Nephron progenitor cell (in vitro differentiated cells): Measurements from ENCODE around the gene EPSTI1.
A peak's percentile ranks its signal among the peaks of the same experiment; 100 is the strongest.
"Not testable (repeated sequence)": the region's sequence is repeated elsewhere in the genome, so short reads cannot be mapped to it uniquely, and the experiment has no call there.

Source experiments
- DNase-seq: peaks from one replicate; pipeline ENCODE4 v3.0.0; 2021
- H3K27ac Mint-ChIP-seq: 2 replicates; pipeline ENCODE4 v1.8.0; 2021; ENCODE audit warnings: mild to moderate bottlenecking, moderate library complexity, mixed read lengths
- H3K27me3 Mint-ChIP-seq: 2 replicates; pipeline ENCODE4 v1.8.0; 2021; ENCODE audit warnings: mild to moderate bottlenecking, low read depth, mixed read lengths; ENCODE audit not compliant: poor library complexity
- H3K36me3 Mint-ChIP-seq: 2 replicates; pipeline ENCODE4 v1.8.0; 2021; ENCODE audit warnings: low read depth, mixed read lengths
- H3K4me1 Mint-ChIP-seq: 2 replicates; pipeline ENCODE4 v1.8.0; 2021; ENCODE audit warnings: mixed read lengths
- H3K4me3 Mint-ChIP-seq: 2 replicates; pipeline ENCODE4 v1.8.0; 2021; ENCODE audit warnings: mild to moderate bottlenecking, moderate library complexity, mixed read lengths
- H3K9me3 Mint-ChIP-seq: 2 replicates; pipeline ENCODE4 v1.8.0; 2021; ENCODE audit warnings: mild to moderate bottlenecking, moderate library complexity, mixed read lengths
- CTCF ChIP-seq: fragments of 200-600 bp; sonication (generic); IDR thresholded peaks from 2 replicates; pipeline ENCODE4 v1.5.0; 2021; ENCODE audit warnings: antibody characterized with exemption

Gene EPSTI1

GRCh38 chr13:42991898-42992763 lies at the start of gene EPSTI1:
EPSTI1 (minus strand) TSS chr13:42992241; CDS start chr13:42992165, 76 bp downstream.
- peaks cover 29% of the 10 kb centered on the region for H3K4me1 Mint-ChIP-seq
- H3K4me3 Mint-ChIP-seq: peak within 1 kb of the TSS; percentile 82
- no peaks in the 10 kb centered on the region for H3K36me3 Mint-ChIP-seq
- H3K27ac Mint-ChIP-seq: no peak within 1 kb of the TSS
- H3K9me3 Mint-ChIP-seq: no peaks in the 10 kb centered on the region
- peaks cover 25% of the 10 kb centered on the region for H3K27me3 Mint-ChIP-seq
- DNase-seq: peak; percentile 67
- no peak for TF ChIP-seq CTCF

GRCh38 chr13:43041369-43041921 lies 49.4 kb upstream of the EPSTI1 start:
- Mint-ChIP-seq H3K9me3 (peaks cover 44% of the 10 kb centered on the region), H3K27ac (peak overlapping the region; percentile 29), H3K36me3 (peaks cover 87% of the 10 kb centered on the region), H3K4me3 (no peak overlapping the region), H3K27me3 (no peaks in the 10 kb centered on the region), H3K4me1 (peaks cover 32% of the 10 kb centered on the region)
- no peak for TF ChIP-seq CTCF
- DNase-seq: no peak

DNA sequence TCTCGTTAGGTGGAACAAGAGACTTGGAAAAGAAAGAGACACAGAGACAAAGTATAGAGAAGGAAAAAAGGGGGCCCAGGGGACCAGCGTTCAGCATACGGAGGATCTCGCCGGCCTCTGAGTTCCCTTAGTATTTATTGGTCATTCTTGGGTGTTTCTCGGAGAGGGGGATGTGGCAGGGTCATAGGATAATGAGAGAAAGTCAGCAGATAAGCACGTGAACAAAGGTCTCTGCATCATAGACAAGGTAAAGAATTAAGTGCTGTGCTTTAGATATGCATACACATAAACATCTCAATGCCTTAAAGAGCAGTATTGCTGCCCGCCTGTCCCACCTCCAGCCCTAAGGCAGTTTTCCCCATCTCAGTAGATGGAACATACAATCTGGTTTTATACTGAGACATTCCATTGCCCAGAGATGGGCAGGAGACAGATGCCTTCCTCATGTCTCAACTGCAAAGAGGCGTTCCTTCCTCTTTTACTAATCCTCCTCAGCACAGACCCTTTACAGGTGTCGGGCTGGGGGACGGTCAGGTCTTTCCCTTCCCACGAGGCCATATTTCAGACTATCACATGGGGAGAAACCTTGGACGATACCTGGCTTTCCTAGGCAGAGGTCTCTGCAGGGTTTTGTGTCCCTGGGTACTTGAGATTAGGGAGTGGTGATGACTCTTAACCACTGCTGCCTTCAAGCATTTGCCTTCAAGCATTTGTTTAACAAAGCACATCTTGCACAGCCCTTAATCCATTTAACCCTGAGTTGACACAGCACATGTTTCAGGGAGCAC lies 48.7 kb upstream of the EPSTI1 start:
- H3K4me3 Mint-ChIP-seq: not testable (repeated sequence)
- peak overlapping the region; percentile 37 for H3K27ac Mint-ChIP-seq

DNA sequence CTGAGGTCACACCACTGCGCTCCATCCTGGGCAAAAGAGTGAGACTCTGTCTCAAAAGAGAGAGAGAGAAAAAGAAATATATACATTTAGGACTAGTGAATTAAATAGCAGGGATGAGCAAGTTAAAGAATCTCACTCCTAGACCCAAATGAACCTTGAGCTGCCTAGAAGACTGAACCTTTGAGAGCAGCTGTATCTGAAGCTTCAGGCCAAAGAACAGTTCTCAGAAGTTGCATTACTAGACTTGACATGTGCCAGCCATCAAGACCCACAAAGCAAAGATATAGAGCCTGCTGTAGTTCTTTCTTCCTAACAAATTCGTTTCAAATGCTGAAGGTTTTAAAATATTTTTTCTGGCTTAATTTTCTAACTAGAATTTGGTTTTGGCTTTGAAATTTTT lies 47.9 kb upstream of the EPSTI1 start:
- no peak overlapping the region for H3K4me3 Mint-ChIP-seq
- H3K27ac Mint-ChIP-seq: peak overlapping the region; percentile 54
- DNase-seq: no peak
- peaks cover 34% of the 10 kb centered on the region for H3K9me3 Mint-ChIP-seq
- peaks cover 36% of the 10 kb centered on the region for H3K4me1 Mint-ChIP-seq
- TF ChIP-seq CTCF: no peak
- H3K36me3 Mint-ChIP-seq: peaks cover 76% of the 10 kb centered on the region
- no peaks in the 10 kb centered on the region for H3K27me3 Mint-ChIP-seq

More for the DNA sequence above, 48.7 kb upstream of the EPSTI1 start:
- not testable (repeated sequence) for H3K27me3 Mint-ChIP-seq, DNase-seq
- Mint-ChIP-seq H3K9me3 (peaks cover 38% of the 10 kb centered on the region), H3K4me1 (peaks cover 32% of the 10 kb centered on the region), H3K36me3 (peaks cover 81% of the 10 kb centered on the region)

DNA sequence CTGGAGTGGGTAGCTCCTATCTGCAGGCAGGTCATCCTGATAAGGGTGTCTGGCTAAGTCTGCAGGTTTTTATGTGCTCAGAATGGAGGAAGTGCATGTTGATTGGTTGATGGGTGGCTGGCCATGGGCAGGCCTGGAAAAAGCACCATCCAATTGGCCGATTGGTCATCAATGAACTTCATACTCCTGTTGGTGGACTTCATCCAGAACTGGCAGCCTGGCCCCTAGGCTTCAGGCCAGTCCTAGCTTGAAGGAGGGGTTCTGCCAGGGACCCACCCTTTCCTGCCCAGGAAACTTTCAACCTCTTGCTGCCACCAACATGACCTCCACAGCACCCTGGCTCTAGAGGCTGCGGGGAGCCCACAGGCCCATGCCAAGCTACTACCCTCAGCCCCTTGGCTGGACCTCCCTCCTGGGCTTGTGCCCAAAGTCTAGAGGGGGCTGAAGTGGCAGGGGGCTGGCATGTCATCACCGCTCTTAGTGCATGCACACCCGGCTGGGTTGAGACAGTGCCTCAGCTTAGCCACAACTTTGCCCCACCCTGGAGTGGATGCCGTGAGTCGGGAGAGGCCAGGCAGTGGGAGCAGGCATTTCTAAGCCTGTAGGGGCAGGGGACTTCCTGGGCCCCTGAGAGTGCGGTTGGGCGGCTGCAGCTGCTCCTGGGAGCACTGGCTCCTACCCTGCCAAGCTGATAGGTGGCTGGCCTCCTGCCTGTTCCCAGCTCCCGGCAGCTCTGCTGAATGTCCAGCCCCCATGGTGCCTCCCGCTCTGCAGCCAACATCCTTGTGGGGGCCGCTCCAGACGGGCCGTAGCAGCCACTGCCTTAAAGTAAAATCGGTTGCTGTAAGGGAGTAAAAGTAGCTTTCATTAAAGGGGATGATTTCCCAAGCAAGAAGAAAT lies 44.6 kb upstream of the EPSTI1 start:
- Mint-ChIP-seq H3K4me1 (peaks cover 39% of the 10 kb centered on the region), H3K27ac (peak overlapping the region; percentile 61), H3K27me3 (no peaks in the 10 kb centered on the region), H3K9me3 (peaks cover 48% of the 10 kb centered on the region), H3K36me3 (peaks cover 79% of the 10 kb centered on the region), H3K4me3 (no peak overlapping the region)
- no peak for TF ChIP-seq CTCF
- DNase-seq: no peak
